Measurements from ENCODE around the gene SLC35A3. TPM values are rescaled to one million over a fixed set of nuclear protein-coding genes. Genes with fewer than 3 reads are reported as not detected.

SLC35A3 gene
- total and polyA plus RNA-seq, 2 of the 4 experiments (the other 2 are of a cell fraction): 9.6 to 13.6 TPM

- ATAC-seq (ENCODE audit: low read depth) (no peak), DNase-seq (no peak)
- no peak overlapping the region for H3K4me3 ChIP-seq (ENCODE audit: insufficient read depth, low read depth, low read length)
- intact Hi-C loops (cut with micrococcal nuclease) (no loop called here), in situ Hi-C loops (cut with MboI; ENCODE audit: low sequenced_read_pairs) (no loop called here), dilution Hi-C loops (cut with HindIII; ENCODE audit: low sequenced_read_pairs, unreplicated experiment) (no loop called here)
- no peak overlapping the region for H4K5ac ChIP-seq (ENCODE audit: low read depth, low read length)
- no peaks in the 10 kb centered on the region for H3K79me1 ChIP-seq (ENCODE audit: low read depth in 1 of 2, low read length in 2 of 2)
- BruUV-seq (replicated peaks): no TSS peak
- H3K4me2 ChIP-seq (ENCODE audit: low read depth, low read length): no peak overlapping the region
- no peak overlapping the region for H4K91ac ChIP-seq (ENCODE audit: insufficient read depth, low read depth, low read length)
- peaks cover 4% of the 10 kb centered on the region; the same call in 1 of the 2 replicates for H3K27me3 ChIP-seq (ENCODE audit: control insufficient read depth, insufficient read depth, low read length)
- H2BK120ac ChIP-seq (ENCODE audit: low read depth, low read length): no peak overlapping the region
- H3K9me3 ChIP-seq (ENCODE audit: control insufficient read depth, insufficient read depth, low read length): no peaks in the 10 kb centered on the region
- H2BK5ac ChIP-seq (ENCODE audit: low read depth, low read length, poor library complexity, severe bottlenecking): no peak overlapping the region
- no peak overlapping the region for H3K56ac ChIP-seq (ENCODE audit: extremely low read depth, insufficient read depth, low read length)
- no peaks in the 10 kb centered on the region for H3K36me3 ChIP-seq (ENCODE audit: control insufficient read depth, insufficient read depth, low read length)
- no peak overlapping the region for H2AK9ac ChIP-seq (replicated peaks; ENCODE audit: low read depth, low read length, poor library complexity)
- no peak overlapping the region for H2BK20ac ChIP-seq (ENCODE audit: low read depth, low read length)
- no peak overlapping the region for H3K14ac ChIP-seq (replicated peaks; ENCODE audit: low read depth, low read length)
- H3K4ac ChIP-seq (ENCODE audit: low read depth, low read length): no peak overlapping the region
- no peak overlapping the region for H3K27ac ChIP-seq (ENCODE audit: insufficient read depth, low read length)
- no peak overlapping the region for H3K23ac ChIP-seq (ENCODE audit: low read depth, low read length)
- no peak overlapping the region for H2AK5ac ChIP-seq (ENCODE audit: low read depth, low read length)
- H4K8ac ChIP-seq (ENCODE audit: low read depth in 2 of 2, low read length in 2 of 2): no peak overlapping the region
- POLR2A ChIA-PET (ENCODE audit: unreplicated experiment): no interaction called here
- H4K20me1 ChIP-seq (ENCODE audit: insufficient read depth, low read length): no peaks in the 10 kb centered on the region
- H3K9me1 ChIP-seq (ENCODE audit: insufficient read depth, low read length): no peaks in the 10 kb centered on the region
- no peaks in the 10 kb centered on the region for H3K4me1 ChIP-seq (ENCODE audit: control insufficient read depth, insufficient read depth, low read length)
- CTCF ChIA-PET: no interaction called here
- H3K18ac ChIP-seq (ENCODE audit: low read depth, low read length): no peak overlapping the region
- TF ChIP-seq FOS (IDR thresholded peaks at IDR 0.05; ENCODE audit: low read depth, low read length) (no peak), POLR2A (IDR thresholded peaks at IDR 0.05; ENCODE audit: low read depth, low read length) (no peak), MAZ (IDR thresholded peaks at IDR 0.05; ENCODE audit: borderline replicate concordance, low read depth, low read length) (no peak), MXI1 (IDR thresholded peaks at IDR 0.05; ENCODE audit: borderline replicate concordance, low read depth, low read length) (no peak), CEBPB (IDR thresholded peaks at IDR 0.05; ENCODE audit: low read depth, low read length) (no peak), USF2 (IDR thresholded peaks at IDR 0.05; ENCODE audit: low read depth, low read length) (no peak), ELK1 (IDR thresholded peaks at IDR 0.05; ENCODE audit: borderline replicate concordance, low read depth, low read length) (no peak), BHLHE40 (IDR thresholded peaks at IDR 0.05; ENCODE audit: low read depth, low read length) (no peak)
- no peak overlapping the region for H2AFZ ChIP-seq (replicated peaks; ENCODE audit: low read length, poor library complexity)
- no peak overlapping the region for H2BK15ac ChIP-seq (ENCODE audit: low read depth, low read length)
- H3K9ac ChIP-seq (ENCODE audit: low read depth, low read length): no peak overlapping the region
Observed at GRCh38 chr1:99934801-99935200, 35.0 kb upstream of the SLC35A3 start.
